ENCODE results near the gene LDOC1. TPM values are rescaled to one million over a fixed set of nuclear protein-coding genes. Genes with fewer than 3 reads are reported as not detected.

The LDOC1 gene
- polyA plus RNA-seq, 1 donor from 2014 or later = 7.2 TPM

DNA sequence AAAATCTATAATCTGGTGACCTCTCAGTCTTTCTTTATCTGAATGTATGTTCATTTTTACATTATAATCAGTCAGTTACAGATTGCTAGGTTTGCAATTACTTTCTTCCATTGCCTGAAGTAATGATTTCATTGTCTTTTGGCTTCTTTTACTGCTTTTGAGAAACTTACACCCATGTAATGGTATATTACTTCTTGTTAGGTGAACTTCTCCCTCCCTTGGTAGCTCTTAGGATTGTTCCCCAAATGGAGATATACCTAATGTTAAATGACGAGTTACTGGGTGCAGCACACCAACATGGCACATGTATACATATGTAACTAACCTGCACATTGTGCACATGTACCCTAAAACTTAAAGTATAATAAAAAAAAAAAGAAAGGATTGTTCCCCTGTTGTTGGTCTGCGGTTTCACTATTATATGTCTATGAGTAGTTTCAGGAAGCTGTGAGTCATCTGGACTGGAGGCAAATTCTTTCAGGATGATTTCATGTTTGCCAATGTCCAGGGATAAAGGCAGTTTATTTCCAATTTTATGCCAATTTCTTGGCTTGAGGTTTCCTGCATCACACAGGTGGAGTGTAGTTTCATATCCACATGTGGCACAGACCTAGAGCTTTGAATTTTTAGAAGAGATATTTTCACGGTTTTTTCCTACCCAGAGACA is 43.5 kb upstream of the LDOC1 start:
- Histone ChIP-seq H3K27me3 (ENCODE audit: insufficient read depth, low read depth, low read length) (no peaks in the 10 kb centered on the region), H2AFZ (ENCODE audit: low read depth, low read length) (no peak overlapping the region), H3F3A (ENCODE audit: insufficient read depth, low read length, poor library complexity, severe bottlenecking) (no peaks in the 10 kb centered on the region), H3K9ac (ENCODE audit: low read length) (no peak overlapping the region), H4K20me1 (ENCODE audit: insufficient read depth) (no peaks in the 10 kb centered on the region), H3K9me3 (ENCODE audit: low read length) (no peaks in the 10 kb centered on the region), H3K4me2 (ENCODE audit: low read length) (no peak overlapping the region), H3K27ac (ENCODE audit: low read length) (no peak overlapping the region), H3K36me3 (ENCODE audit: insufficient read depth, low read length) (no peaks in the 10 kb centered on the region), H3K79me2 (replicated peaks; ENCODE audit: insufficient read depth, low read length) (no peaks in the 10 kb centered on the region), H3K4me3 (ENCODE audit: low read length) (no peak overlapping the region), H3K9me2 (ENCODE audit: insufficient read depth, low read length) (no peaks in the 10 kb centered on the region)
- TF ChIP-seq, protein P1, sequence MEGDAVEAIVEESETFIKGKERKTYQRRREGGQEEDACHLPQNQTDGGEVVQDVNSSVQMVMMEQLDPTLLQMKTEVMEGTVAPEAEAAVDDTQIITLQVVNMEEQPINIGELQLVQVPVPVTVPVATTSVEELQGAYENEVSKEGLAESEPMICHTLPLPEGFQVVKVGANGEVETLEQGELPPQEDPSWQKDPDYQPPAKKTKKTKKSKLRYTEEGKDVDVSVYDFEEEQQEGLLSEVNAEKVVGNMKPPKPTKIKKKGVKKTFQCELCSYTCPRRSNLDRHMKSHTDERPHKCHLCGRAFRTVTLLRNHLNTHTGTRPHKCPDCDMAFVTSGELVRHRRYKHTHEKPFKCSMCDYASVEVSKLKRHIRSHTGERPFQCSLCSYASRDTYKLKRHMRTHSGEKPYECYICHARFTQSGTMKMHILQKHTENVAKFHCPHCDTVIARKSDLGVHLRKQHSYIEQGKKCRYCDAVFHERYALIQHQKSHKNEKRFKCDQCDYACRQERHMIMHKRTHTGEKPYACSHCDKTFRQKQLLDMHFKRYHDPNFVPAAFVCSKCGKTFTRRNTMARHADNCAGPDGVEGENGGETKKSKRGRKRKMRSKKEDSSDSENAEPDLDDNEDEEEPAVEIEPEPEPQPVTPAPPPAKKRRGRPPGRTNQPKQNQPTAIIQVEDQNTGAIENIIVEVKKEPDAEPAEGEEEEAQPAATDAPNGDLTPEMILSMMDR (IDR thresholded peaks at IDR 0.05; ENCODE audit: poor library complexity, severe bottlenecking) = no peak
- TF ChIP-seq RAD21 (conservative IDR thresholded peaks at IDR 0.05) (no peak), TAF1 (IDR thresholded peaks at IDR 0.05; ENCODE audit: low read depth) (no peak), SMC3 (conservative IDR thresholded peaks at IDR 0.05; ENCODE audit: poor library complexity) (no peak), EP300 (conservative IDR thresholded peaks at IDR 0.05; ENCODE audit: poor library complexity, severe bottlenecking) (no peak), MXI1 (conservative IDR thresholded peaks at IDR 0.05; ENCODE audit: poor library complexity, severe bottlenecking) (no peak), POLR2AphosphoS5 (IDR thresholded peaks at IDR 0.05) (no peak), EZH2 (IDR thresholded peaks at IDR 0.05; ENCODE audit: borderline replicate concordance, insufficient read depth, low read length, poor library complexity, severe bottlenecking) (no peak)
- TF ChIP-seq, protein P2, sequence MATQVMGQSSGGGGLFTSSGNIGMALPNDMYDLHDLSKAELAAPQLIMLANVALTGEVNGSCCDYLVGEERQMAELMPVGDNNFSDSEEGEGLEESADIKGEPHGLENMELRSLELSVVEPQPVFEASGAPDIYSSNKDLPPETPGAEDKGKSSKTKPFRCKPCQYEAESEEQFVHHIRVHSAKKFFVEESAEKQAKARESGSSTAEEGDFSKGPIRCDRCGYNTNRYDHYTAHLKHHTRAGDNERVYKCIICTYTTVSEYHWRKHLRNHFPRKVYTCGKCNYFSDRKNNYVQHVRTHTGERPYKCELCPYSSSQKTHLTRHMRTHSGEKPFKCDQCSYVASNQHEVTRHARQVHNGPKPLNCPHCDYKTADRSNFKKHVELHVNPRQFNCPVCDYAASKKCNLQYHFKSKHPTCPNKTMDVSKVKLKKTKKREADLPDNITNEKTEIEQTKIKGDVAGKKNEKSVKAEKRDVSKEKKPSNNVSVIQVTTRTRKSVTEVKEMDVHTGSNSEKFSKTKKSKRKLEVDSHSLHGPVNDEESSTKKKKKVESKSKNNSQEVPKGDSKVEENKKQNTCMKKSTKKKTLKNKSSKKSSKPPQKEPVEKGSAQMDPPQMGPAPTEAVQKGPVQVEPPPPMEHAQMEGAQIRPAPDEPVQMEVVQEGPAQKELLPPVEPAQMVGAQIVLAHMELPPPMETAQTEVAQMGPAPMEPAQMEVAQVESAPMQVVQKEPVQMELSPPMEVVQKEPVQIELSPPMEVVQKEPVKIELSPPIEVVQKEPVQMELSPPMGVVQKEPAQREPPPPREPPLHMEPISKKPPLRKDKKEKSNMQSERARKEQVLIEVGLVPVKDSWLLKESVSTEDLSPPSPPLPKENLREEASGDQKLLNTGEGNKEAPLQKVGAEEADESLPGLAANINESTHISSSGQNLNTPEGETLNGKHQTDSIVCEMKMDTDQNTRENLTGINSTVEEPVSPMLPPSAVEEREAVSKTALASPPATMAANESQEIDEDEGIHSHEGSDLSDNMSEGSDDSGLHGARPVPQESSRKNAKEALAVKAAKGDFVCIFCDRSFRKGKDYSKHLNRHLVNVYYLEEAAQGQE (IDR thresholded peaks at IDR 0.05; ENCODE audit: borderline replicate concordance) = no peak

DNA sequence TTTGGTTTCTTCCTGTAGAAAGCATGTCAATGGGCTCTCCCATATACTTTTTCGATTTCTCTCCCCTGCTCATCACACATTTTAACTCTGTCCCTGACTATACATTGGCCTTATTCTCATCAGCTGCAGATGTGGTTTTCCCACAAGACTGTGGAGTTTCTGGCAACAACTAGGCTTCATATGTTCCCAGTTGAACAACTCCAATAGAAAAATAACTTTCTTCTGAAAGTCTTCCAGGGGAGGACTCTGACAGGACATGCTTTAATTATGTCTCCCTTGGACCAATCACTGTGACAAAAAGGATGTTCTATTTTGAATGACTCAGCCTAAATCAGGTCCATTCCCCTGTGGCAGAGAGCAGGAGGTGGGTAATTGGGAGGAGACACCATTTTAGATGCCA is 37.3 kb upstream of the LDOC1 start:
- Histone ChIP-seq H3K36me3 (ENCODE audit: insufficient read depth, low read length) (no peaks in the 10 kb centered on the region), H3K4me3 (ENCODE audit: low read length) (no peak overlapping the region), H3F3A (ENCODE audit: insufficient read depth, low read length, poor library complexity, severe bottlenecking) (no peaks in the 10 kb centered on the region), H3K9me2 (ENCODE audit: insufficient read depth, low read length) (no peaks in the 10 kb centered on the region), H2AFZ (ENCODE audit: low read depth, low read length) (no peak overlapping the region), H3K9me3 (ENCODE audit: low read length) (no peaks in the 10 kb centered on the region), H3K27ac (ENCODE audit: low read length) (no peak overlapping the region), H3K79me2 (replicated peaks; ENCODE audit: insufficient read depth, low read length) (no peaks in the 10 kb centered on the region), H3K27me3 (ENCODE audit: insufficient read depth, low read depth, low read length) (no peaks in the 10 kb centered on the region), H4K20me1 (ENCODE audit: insufficient read depth) (no peaks in the 10 kb centered on the region), H3K9ac (ENCODE audit: low read length) (no peak overlapping the region), H3K4me2 (ENCODE audit: low read length) (no peak overlapping the region)
- no peak for TF ChIP-seq TAF1 (IDR thresholded peaks at IDR 0.05; ENCODE audit: low read depth)
- TF ChIP-seq EZH2 (IDR thresholded peaks at IDR 0.05; ENCODE audit: borderline replicate concordance, insufficient read depth, low read length, poor library complexity, severe bottlenecking) = no peak
- TF ChIP-seq EP300 (conservative IDR thresholded peaks at IDR 0.05; ENCODE audit: poor library complexity, severe bottlenecking) = no peak
- TF ChIP-seq, protein P2 (IDR thresholded peaks at IDR 0.05; ENCODE audit: borderline replicate concordance) = no peak
- no peak for TF ChIP-seq POLR2AphosphoS5 (IDR thresholded peaks at IDR 0.05)
- no peak for TF ChIP-seq SMC3 (conservative IDR thresholded peaks at IDR 0.05; ENCODE audit: poor library complexity)
- TF ChIP-seq, protein P1 (IDR thresholded peaks at IDR 0.05; ENCODE audit: poor library complexity, severe bottlenecking) = no peak
- no peak for TF ChIP-seq MXI1 (conservative IDR thresholded peaks at IDR 0.05; ENCODE audit: poor library complexity, severe bottlenecking)
- no peak for TF ChIP-seq RAD21 (conservative IDR thresholded peaks at IDR 0.05)

All from neural cell (in vitro differentiated cells).